K562 (cell line): ENCODE measurements around the gene PRELID2. TPM values are rescaled to one million over a fixed set of nuclear protein-coding genes. Genes with fewer than 3 reads are reported as not detected.

Experiments
- CBFA2T3 ChIP-seq: fragments of 450-650 bp; IDR thresholded peaks from 2 replicates; pipeline ENCODE4 v1.6.1; 2017
- FUS ChIP-seq: fragments of 200-400 bp; formaldehyde crosslinking; optimal IDR thresholded peaks from 2 replicates; pipeline ENCODE3; 2017; ENCODE audit warnings: low read depth, low read length
- MGA ChIP-seq: fragments of 450-650 bp; IDR thresholded peaks from 2 replicates; pipeline ENCODE4 v1.6.1; 2016; ENCODE audit warnings: mild to moderate bottlenecking, moderate library complexity
- NKRF ChIP-seq: fragments of 450-650 bp; IDR thresholded peaks from 2 replicates; pipeline ENCODE4 v1.6.1; 2016; ENCODE audit warnings: borderline replicate concordance
- PCBP2 ChIP-seq: fragments of 200-400 bp; formaldehyde crosslinking; IDR thresholded peaks from 2 replicates; pipeline ENCODE4 v1.6.1; 2018; ENCODE audit warnings: low read length, low read depth, mild to moderate bottlenecking, moderate library complexity; ENCODE audit not compliant: poor library complexity, severe bottlenecking
- THRB ChIP-seq: fragments of 450-650 bp; formaldehyde crosslinking; conservative IDR thresholded peaks from 2 replicates; pipeline ENCODE4 v1.4.0; 2022; ENCODE audit warnings: mild to moderate bottlenecking, missing genetic modification characterization
- ZNF830 ChIP-seq: fragments of 250-450 bp; sonication (Bioruptor Pico); IDR thresholded peaks from 2 replicates; pipeline ENCODE4 v1.5.0; 2021; ENCODE audit warnings: mild to moderate bottlenecking
- polyA plus RNA-seq, 8 experiments: library from polyadenylated mRNA; depleted of rRNA in 4 of 8; stranded (reverse) in 5 of 8; unstranded in 3 of 8; fragments of >200 nt; fragmentation: Nextera tagmentation in 2 of 8; fragmentation: Illumina TruSeq in 1 of 8; extraction: Ambion mirVana in 2 of 8; extraction: Trizol in 1 of 8; gene quantifications; 2 replicates each; pipeline versions ENCODE4 v1.2.1 to v1.2.3, GENCODE V29; 2011 to 2014; ENCODE audit warnings: inconsistent platforms in 1 of 8, missing spikeins in 1 of 8
- total RNA-seq, 7 experiments: library from RNA; depleted of rRNA in 6 of 7; stranded (reverse); fragments of >200 nt in 6 of 7; fragmentation: Illumina TruSeq in 2 of 7; extraction: Trizol in 2 of 7; gene quantifications; 2 replicates each; pipeline versions ENCODE4 v1.2.1 to v1.2.3, GENCODE V29; 2011 to 2021; ENCODE audit warnings: low replicate concordance in 1 of 7

The PRELID2 gene
- total and polyA plus RNA-seq, 9 of the 15 experiments (the other 6 are each of a cell fraction or from before 2014, with no cell fraction given) = 6.4 to 68.2 (median 28.8) TPM

- no peak for TF ChIP-seq NKRF
- TF ChIP-seq PCBP2 = no peak
- no peak for TF ChIP-seq THRB (CRISPR knock-in tag)
- TF ChIP-seq MGA = no peak
- TF ChIP-seq CBFA2T3 = no peak
- TF ChIP-seq FUS = no peak
- no peak for TF ChIP-seq ZNF830 (CRISPR knock-in tag)
Observed at GRCh38 chr5:145723516-145723915, 111.6 kb downstream of the PRELID2 start (continued).
